Neuronal stem cell (in vitro differentiated cells): ENCODE measurements around the gene APOBEC3F.

ENCODE experiments used
- DNase-seq: peaks from one replicate; pipeline ENCODE4 v3.0.0-alpha.2; 2013; ENCODE audit warnings: low spot score
- H2AFZ ChIP-seq: one replicate; pipeline ENCODE4 v1.6.1; 2013; ENCODE audit warnings: mild to moderate bottlenecking, low read length, inconsistent platforms
- H2AK5ac ChIP-seq: 2 replicates; pipeline ENCODE4 v1.6.1; 2013; ENCODE audit warnings: low read depth, mild to moderate bottlenecking, inconsistent platforms, low read length, moderate library complexity, mixed read lengths
- H2BK120ac ChIP-seq: 2 replicates; pipeline ENCODE4 v1.6.1; 2013; ENCODE audit warnings: low read depth, mild to moderate bottlenecking, inconsistent platforms, low read length, moderate library complexity, mixed read lengths
- H2BK12ac ChIP-seq: one replicate; pipeline ENCODE4 v1.6.1; 2013; ENCODE audit warnings: low read length, inconsistent platforms
- H2BK15ac ChIP-seq: 2 replicates; pipeline ENCODE4 v1.6.1; 2013; ENCODE audit warnings: mild to moderate bottlenecking, low read length, inconsistent platforms, mixed read lengths
- H2BK5ac ChIP-seq: one replicate; pipeline ENCODE4 v1.6.1; 2013; ENCODE audit warnings: inconsistent platforms, mild to moderate bottlenecking, low read length, moderate library complexity
- H3K14ac ChIP-seq: one replicate; pipeline ENCODE4 v1.6.1; 2013; ENCODE audit warnings: low read length, inconsistent platforms
- H3K18ac ChIP-seq: 2 replicates; pipeline ENCODE4 v1.6.1; 2013; ENCODE audit warnings: low read length, inconsistent platforms
- H3K23ac ChIP-seq: 2 replicates; pipeline ENCODE4 v1.6.1; 2013; ENCODE audit warnings: low read depth, mild to moderate bottlenecking, mixed read lengths, low read length, inconsistent platforms; ENCODE audit not compliant: poor library complexity
- H3K27ac ChIP-seq: replicated peaks from 3 replicates; pipeline ENCODE4 v1.5.1; 2013; ENCODE audit warnings: low read length, inconsistent platforms
- H3K27me3 ChIP-seq, 3 experiments: 2 replicates each; pipeline ENCODE4 v1.6.1; 2013; ENCODE audit warnings: low read length in 3 of 3, mild to moderate bottlenecking in 2 of 3, inconsistent platforms in 1 of 3, low read depth in 1 of 3, mixed read lengths in 1 of 3, moderate library complexity in 1 of 3; ENCODE audit not compliant: control insufficient read depth in 3 of 3, insufficient read depth in 3 of 3
- H3K36me3 ChIP-seq, 2 donors: replicated peaks in 1 of 2; 2 replicates each; pipeline ENCODE4 v1.6.1; 2013; ENCODE audit warnings: low read length in 2 of 2; ENCODE audit not compliant: control insufficient read depth in 2 of 2, insufficient read depth in 2 of 2
- H3K4ac ChIP-seq: 2 replicates; pipeline ENCODE4 v1.6.1; 2013; ENCODE audit warnings: inconsistent platforms, mild to moderate bottlenecking, low read length, moderate library complexity
- H3K4me1 ChIP-seq, 2 donors: 1 replicate in 1 of 2; 2 replicates in 1 of 2; pipeline ENCODE4 v1.6.1; 2013; ENCODE audit warnings: low read length in 2 of 2, low read depth in 1 of 2; ENCODE audit not compliant: control insufficient read depth in 2 of 2, insufficient read depth in 1 of 2
- H3K4me2 ChIP-seq: one replicate; pipeline ENCODE4 v1.6.1; 2013; ENCODE audit warnings: mild to moderate bottlenecking, low read length, inconsistent platforms; ENCODE audit not compliant: insufficient read depth, poor library complexity, severe bottlenecking
- H3K4me3 ChIP-seq, 2 donors: 2 replicates each; pipeline ENCODE4 v1.5.1; 2013; ENCODE audit warnings: low read length in 2 of 2, mild to moderate bottlenecking in 2 of 2, inconsistent platforms in 1 of 2, moderate library complexity in 1 of 2
- H3K79me1 ChIP-seq: one replicate; pipeline ENCODE4 v1.6.1; 2013; ENCODE audit warnings: low read depth, mild to moderate bottlenecking, inconsistent platforms, low read length, moderate library complexity
- H3K9ac ChIP-seq: one replicate; pipeline ENCODE4 v1.6.1; 2013; ENCODE audit warnings: mild to moderate bottlenecking, low read depth, low read length, inconsistent platforms; ENCODE audit not compliant: poor library complexity
- H3K9me3 ChIP-seq, 2 donors: replicated peaks in 1 of 2; 2 replicates each; pipeline versions ENCODE3 to v1.6.1; 2013; ENCODE audit warnings: low read length in 2 of 2, mild to moderate bottlenecking in 2 of 2, inconsistent platforms in 1 of 2, low read depth in 1 of 2, mixed read lengths in 1 of 2, moderate library complexity in 1 of 2; ENCODE audit not compliant: control insufficient read depth in 2 of 2, insufficient read depth in 1 of 2
- H4K8ac ChIP-seq: one replicate; pipeline ENCODE4 v1.6.1; 2013; ENCODE audit warnings: low read depth, mild to moderate bottlenecking, inconsistent platforms, low read length, moderate library complexity
- H4K91ac ChIP-seq: one replicate; pipeline ENCODE4 v1.6.1; 2013; ENCODE audit warnings: low read length, low read depth, mild to moderate bottlenecking, inconsistent platforms; ENCODE audit not compliant: poor library complexity
- WGBS, 2 donors: extraction: QIAGEN DNeasy Blood & Tissue Kit; methylation state at CpG; one replicate each; pipeline ENCODE4 v1.1.7; 2013; ENCODE audit warnings: missing lambda C conversion rate in 2 of 2, mixed read lengths in 1 of 2; ENCODE audit not compliant: insufficient read length in 2 of 2, insufficient replicate concordance in 1 of 2; ENCODE audit errors: extremely low coverage in 2 of 2; 5-methylcytosine and 5-hydroxymethylcytosine counted together

Gene APOBEC3F

GRCh38 chr22:39021552-39022250 is 19.0 kb upstream of the APOBEC3F start:
- Histone ChIP-seq H3K36me3 (no peaks in the 10 kb centered on the region), H2AFZ (no peak overlapping the region), H3K4me2 (no peak overlapping the region), H3K23ac (no peak overlapping the region), H2BK15ac (peak overlapping the region; percentile 93), H3K9me3 (no peaks in the 10 kb centered on the region), H4K91ac (no peak overlapping the region), H3K4me3 (no peak overlapping the region), H3K9ac (no peak overlapping the region), H3K27ac (no peak overlapping the region), H2BK12ac (peak overlapping the region; percentile 89), H2BK5ac (no peak overlapping the region), H3K4me1 (peaks cover 8 to 15% of the 10 kb centered on the region in 2 donors), H2BK120ac (no peak overlapping the region), H3K27me3 (no peaks in the 10 kb centered on the region), H2AK5ac (peak overlapping the region; percentile 89), H4K8ac (no peak overlapping the region), H3K14ac (no peak overlapping the region), H3K79me1 (no peaks in the 10 kb centered on the region), H3K18ac (peak overlapping the region; percentile 79), H3K4ac (no peak overlapping the region)
- no peak for DNase-seq
- WGBS, 2 donors = no CpG with 5 or more reads among the region's 9 CpGs

DNA sequence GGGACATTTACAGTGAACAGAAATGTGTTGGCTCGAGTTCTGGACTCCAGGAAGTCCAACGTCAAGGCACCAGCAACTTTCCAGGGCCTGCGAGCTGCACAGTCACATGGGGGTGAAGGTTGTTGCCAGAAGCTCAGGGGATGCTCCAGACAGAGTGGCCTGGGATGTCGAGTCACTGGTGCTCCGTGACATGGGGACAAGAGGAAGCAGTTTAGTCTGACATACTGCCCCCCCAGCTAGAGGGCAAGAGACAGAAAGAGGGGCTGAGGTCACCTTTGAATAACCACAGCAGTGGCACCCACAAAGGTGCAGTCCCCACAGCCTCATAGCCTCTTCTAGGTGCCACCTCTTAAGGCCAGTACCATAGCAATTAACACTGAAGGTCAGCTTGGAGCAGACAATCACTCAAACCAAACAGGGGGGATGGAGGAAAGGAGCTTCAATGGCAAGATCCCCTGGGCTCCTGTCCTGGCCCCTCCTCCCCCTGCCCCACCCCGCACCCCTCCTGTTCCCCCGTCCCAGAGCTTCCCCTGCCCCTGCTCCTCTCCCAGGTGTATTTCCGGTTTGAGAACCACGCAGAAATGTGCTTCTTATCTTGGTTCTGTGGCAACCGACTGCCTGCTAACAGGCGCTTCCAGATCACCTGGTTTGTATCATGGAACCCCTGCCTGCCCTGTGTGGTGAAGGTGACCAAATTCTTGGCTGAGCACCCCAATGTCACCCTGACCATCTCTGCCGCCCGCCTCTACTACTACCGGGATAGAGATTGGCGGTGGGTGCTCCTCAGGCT is 15.9 kb upstream of the APOBEC3F start:
- Histone ChIP-seq H3K4me3 (no peak overlapping the region), H2BK15ac (no peak overlapping the region), H3K79me1 (no peaks in the 10 kb centered on the region), H3K9ac (no peak overlapping the region), H3K4me2 (no peak overlapping the region), H3K23ac (peak overlapping the region; percentile 31), H3K27ac (no peak overlapping the region), H4K91ac (no peak overlapping the region), H2BK5ac (no peak overlapping the region), H3K27me3 (no peaks in the 10 kb centered on the region), H3K14ac (no peak overlapping the region), H2AK5ac (peak overlapping the region; percentile 81), H2BK120ac (peak overlapping the region; percentile 31), H2BK12ac (no peak overlapping the region), H2AFZ (no peak overlapping the region), H3K4me1 (peaks cover 8 to 15% of the 10 kb centered on the region in 2 donors), H3K36me3 (no peaks in the 10 kb centered on the region), H3K4ac (no peak overlapping the region), H3K9me3 (no peaks in the 10 kb centered on the region), H4K8ac (no peak overlapping the region), H3K18ac (no peak overlapping the region)
- no CpG with 5 or more reads among the region's 15 CpGs for WGBS, 2 donors
- no peak for DNase-seq

DNA sequence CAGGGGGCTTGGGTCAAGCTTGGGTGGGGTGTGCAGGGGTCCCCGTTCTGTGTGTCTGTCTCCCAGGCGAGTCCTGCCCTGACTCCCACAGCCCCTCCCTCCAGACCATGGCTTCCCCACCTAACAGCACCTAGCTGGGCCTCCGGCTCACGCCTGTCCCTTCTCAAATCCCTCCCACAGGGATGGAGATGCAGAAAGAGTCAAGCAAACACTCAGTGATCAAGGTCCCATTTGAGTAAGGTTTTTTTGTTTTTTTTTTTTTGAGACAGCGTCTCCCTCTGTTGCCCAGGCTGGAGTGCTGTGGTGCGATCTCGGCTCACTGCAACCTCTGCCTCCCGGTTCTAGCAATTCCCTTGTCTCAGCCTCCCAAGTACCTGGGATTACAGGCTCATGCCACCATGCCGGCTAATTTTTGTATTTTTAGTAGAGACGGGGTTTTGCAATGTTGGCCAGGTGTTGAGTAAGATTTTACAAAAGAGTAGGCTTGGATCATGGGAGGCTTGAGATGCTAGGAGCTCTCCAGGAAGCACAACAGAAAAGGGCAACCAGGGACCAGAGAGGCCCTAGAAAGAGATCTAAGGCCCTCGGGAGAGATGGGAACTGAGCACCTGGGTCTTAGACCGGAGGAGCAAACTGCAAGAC is 14.0 kb upstream of the APOBEC3F start:
- WGBS, 2 donors = no CpG with 5 or more reads among the region's 12 CpGs
- Histone ChIP-seq H3K9ac (no peak overlapping the region), H3K23ac (no peak overlapping the region), H4K8ac (no peak overlapping the region), H3K27me3 (no peaks in the 10 kb centered on the region), H2AFZ (no peak overlapping the region), H3K27ac (no peak overlapping the region), H3K4me3 (no peak overlapping the region), H2AK5ac (no peak overlapping the region), H3K18ac (no peak overlapping the region), H4K91ac (no peak overlapping the region), H2BK120ac (no peak overlapping the region), H3K4me1 (peaks cover 3 to 7% of the 10 kb centered on the region in 2 donors), H3K36me3 (no peaks in the 10 kb centered on the region), H3K79me1 (no peaks in the 10 kb centered on the region), H3K14ac (no peak overlapping the region), H2BK12ac (no peak overlapping the region), H3K4ac (no peak overlapping the region), H3K9me3 (no peaks in the 10 kb centered on the region), H2BK15ac (no peak overlapping the region), H3K4me2 (no peak overlapping the region), H2BK5ac (no peak overlapping the region)
- no peak for DNase-seq

GRCh38 chr22:39027717-39028116 is 12.9 kb upstream of the APOBEC3F start:
- H3K4me1 ChIP-seq = peaks cover 0 to 4% of the 10 kb centered on the region in 2 donors
- peak overlapping the region; percentile 64 for H3K18ac ChIP-seq
- no peak overlapping the region for H3K4me3 ChIP-seq
- H2BK120ac ChIP-seq = no peak overlapping the region
- no peaks in the 10 kb centered on the region for H3K9me3 ChIP-seq
- H2BK15ac ChIP-seq = no peak overlapping the region
- no peak overlapping the region for H3K14ac ChIP-seq
- H3K27ac ChIP-seq = no peak overlapping the region
- H3K9ac ChIP-seq = no peak overlapping the region
- no peak overlapping the region for H4K8ac ChIP-seq
- no peak overlapping the region for H3K4ac ChIP-seq
- no CpG with 5 or more reads among the region's 4 CpGs for whole genome bisulfite sequencing, 2 donors
- H3K79me1 ChIP-seq = no peaks in the 10 kb centered on the region
- no peak overlapping the region for H4K91ac ChIP-seq
- H2AK5ac ChIP-seq = no peak overlapping the region
- no peak overlapping the region for H2AFZ ChIP-seq
- H2BK12ac ChIP-seq = no peak overlapping the region
- no peaks in the 10 kb centered on the region for H3K36me3 ChIP-seq
- no peak overlapping the region for H3K4me2 ChIP-seq
- no peak overlapping the region for H2BK5ac ChIP-seq
- H3K27me3 ChIP-seq = no peaks in the 10 kb centered on the region
- DNase-seq = no peak
- no peak overlapping the region for H3K23ac ChIP-seq
